Measurements from ENCODE around the gene PCK2. TPM values are rescaled to one million over a fixed set of nuclear protein-coding genes. Genes with fewer than 3 reads are reported as not detected.

The PCK2 gene
- total and polyA plus RNA-seq, 2 of the 13 experiments (the other 11 are each of a cell fraction or from before 2014, with no cell fraction given): 129 to 272 TPM

- TF ChIP-seq HOXA7 (CRISPR knock-in tag; IDR thresholded peaks at IDR 0.05) (no peak), HNRNPL (IDR thresholded peaks at IDR 0.05; ENCODE audit: low read depth, low read length) (peak; percentile 92), HIC2 (CRISPR knock-in tag; IDR thresholded peaks at IDR 0.05; ENCODE audit: low read depth) (peak; percentile 81), ATF6 (CRISPR knock-in tag; conservative IDR thresholded peaks at IDR 0.05) (peak; percentile 89; the same call in 1 of the 2 replicates), ZNF713 (CRISPR knock-in tag; IDR thresholded peaks at IDR 0.05) (peak; percentile 100), KAT2B (IDR thresholded peaks at IDR 0.05; ENCODE audit: borderline replicate concordance, low read depth, low read length) (no peak), MIXL1 (CRISPR knock-in tag; IDR thresholded peaks at IDR 0.05) (no peak; the same call in 1 of the 2 replicates), ZEB1 (IDR thresholded peaks at IDR 0.05; ENCODE audit: insufficient replicate concordance, low read depth) (no peak), HHEX (CRISPR knock-in tag; IDR thresholded peaks at IDR 0.05) (no peak), KIAA2018 (CRISPR knock-in tag; IDR thresholded peaks at IDR 0.05; ENCODE audit: borderline replicate concordance) (peak; percentile 95), KDM4B (CRISPR knock-in tag; IDR thresholded peaks at IDR 0.05) (peak; percentile 96), TMF1 (CRISPR knock-in tag; IDR thresholded peaks at IDR 0.05; ENCODE audit: low read depth) (peak; percentile 91), MLX (CRISPR knock-in tag; IDR thresholded peaks at IDR 0.05) (peak; percentile 81), HBP1 (CRISPR knock-in tag; IDR thresholded peaks at IDR 0.05; ENCODE audit: low read depth) (no peak; the same call in none of the 2 replicates), ZNF431 (CRISPR knock-in tag; IDR thresholded peaks at IDR 0.05; ENCODE audit: borderline replicate concordance, low read depth) (no peak)
These were observed 47.2 kb downstream of the PCK2 start, which contains the start of gene EMC9 (continued) for GRCh38 chr14:24141097-24141880.
